HepG2 (cell line): Measurements from ENCODE around the gene ZNF624. TPM values are rescaled to one million over a fixed set of nuclear protein-coding genes. Genes with fewer than 3 reads are reported as not detected.

Source experiments
- ARID5B ChIP-seq: IDR thresholded peaks from 2 replicates; pipeline ENCODE4 v1.4.0; 2020; ENCODE audit warnings: mild to moderate bottlenecking, missing genetic modification reagents
- CEBPG ChIP-seq: IDR thresholded peaks from 2 replicates; pipeline ENCODE4 v1.6.1; 2016
- HDAC6 ChIP-seq: fragments of 200-600 bp; sonication (generic); IDR thresholded peaks from 2 replicates; pipeline ENCODE4 v1.7.0; 2017; ENCODE audit warnings: mild to moderate bottlenecking, antibody characterized with exemption, low read length, low read depth
- MTERF4 ChIP-seq: sonication (generic); formaldehyde crosslinking; IDR thresholded peaks from 2 replicates; pipeline ENCODE4 v1.8.0; 2023; ENCODE audit warnings: mild to moderate bottlenecking, missing genetic modification reagents
- NCOA2 ChIP-seq: sonication (generic); formaldehyde crosslinking; IDR thresholded peaks from 2 replicates; pipeline ENCODE4 v1.8.0; 2022; ENCODE audit warnings: inconsistent platforms
- NKX3-1 ChIP-seq: sonication (generic); formaldehyde crosslinking; IDR thresholded peaks from 2 replicates; pipeline ENCODE4 v1.5.0; 2020; ENCODE audit warnings: missing genetic modification reagents
- NR1H2 ChIP-seq: sonication (generic); formaldehyde crosslinking; IDR thresholded peaks from 2 replicates; pipeline ENCODE4 v1.8.1; 2022; ENCODE audit warnings: low read depth, missing genetic modification reagents, borderline replicate concordance
- RNF219 ChIP-seq: sonication (generic); formaldehyde crosslinking; IDR thresholded peaks from 2 replicates; pipeline ENCODE4 v1.5.0; 2020; ENCODE audit warnings: mild to moderate bottlenecking, missing genetic modification reagents
- SP1 ChIP-seq, 2 experiments: fragments of 450-650 bp in 1 of 2; sonication (generic) in 1 of 2; formaldehyde crosslinking in 1 of 2; IDR thresholded peaks; 2 replicates each; pipeline versions ENCODE4 v1.4.0 to v1.6.1; 2016 to 2020; ENCODE audit warnings: missing genetic modification reagents in 1 of 2
- SP140L ChIP-seq: sonication (generic); formaldehyde crosslinking; IDR thresholded peaks from 2 replicates; pipeline ENCODE4 v1.4.0; 2020; ENCODE audit warnings: missing genetic modification reagents, borderline replicate concordance
- ZBTB44 ChIP-seq: sonication (generic); formaldehyde crosslinking; IDR thresholded peaks from 2 replicates; pipeline ENCODE4 v1.4.0; 2020; ENCODE audit warnings: missing genetic modification reagents
- ZNF274 ChIP-seq: sonication (generic); formaldehyde crosslinking; IDR thresholded peaks from 2 replicates; pipeline ENCODE4 v1.5.1; 2020; ENCODE audit warnings: mild to moderate bottlenecking, missing genetic modification reagents
- ZNF281 ChIP-seq: sonication (generic); formaldehyde crosslinking; IDR thresholded peaks from 2 replicates; pipeline ENCODE4 v1.4.0; 2020; ENCODE audit warnings: missing genetic modification reagents, borderline replicate concordance
- ZNF574 ChIP-seq: sonication (generic); formaldehyde crosslinking; IDR thresholded peaks from 2 replicates; pipeline ENCODE4 v1.4.0; 2020; ENCODE audit warnings: missing genetic modification reagents
- polyA plus RNA-seq, 8 experiments: library from polyadenylated mRNA; depleted of rRNA in 3 of 8; stranded (reverse) in 7 of 8; unstranded in 1 of 8; fragments of >200 nt; fragmentation: Illumina TruSeq in 4 of 8; extraction: Trizol in 4 of 8; gene quantifications; 2 replicates each; pipeline versions ENCODE4 v1.2.1 to v1.2.3, GENCODE V29; 2011 to 2016; ENCODE audit warnings: low read depth in 4 of 8, missing spikeins in 1 of 8, mixed read lengths in 1 of 8; ENCODE audit not compliant: insufficient read depth in 1 of 8
- total RNA-seq, 5 experiments: library from RNA; depleted of rRNA; stranded (reverse); fragments of >200 nt; fragmentation: Illumina TruSeq; extraction: Trizol; gene quantifications; 2 replicates each; pipeline ENCODE4 v1.2.3, GENCODE V29; 2016; ENCODE audit warnings: low read depth in 1 of 5

ZNF624 gene
- total and polyA plus RNA-seq, 2 of the 13 experiments (the other 11 are each of a cell fraction or from before 2014, with no cell fraction given), result 0.75 to 3.5 TPM

GRCh38 chr17:16653367-16654041, at the start of gene ZNF624 (continued):
- TF ChIP-seq MTERF4 (peak; percentile 77), NCOA2 (CRISPR knock-in tag) (no peak), ZNF574 (peak; percentile 86), NR1H2 (CRISPR knock-in tag) (no peak), SP140L (CRISPR knock-in tag) (no peak), RNF219 (no peak), SP1 (IDR thresholded peaks at IDR 0.05) (no peak), SP1 (CRISPR knock-in tag; IDR thresholded peaks at IDR 0.05) (peak; percentile 64), HDAC6 (no peak), NKX3-1 (CRISPR knock-in tag) (peak; percentile 88), CEBPG (CRISPR knock-in tag) (no peak), ARID5B (CRISPR knock-in tag) (peak; percentile 69), ZNF281 (CRISPR knock-in tag) (no peak), ZNF274 (CRISPR knock-in tag) (peak; percentile 73), ZBTB44 (CRISPR knock-in tag) (no peak; the same call in 1 of the 2 replicates)
